H1 (cell line): Measurements from ENCODE around the gene CUBN. TPM values are rescaled to one million over a fixed set of nuclear protein-coding genes. Genes with fewer than 3 reads are reported as not detected.

Experiments
- CTBP2 ChIP-seq: IDR thresholded peaks from 2 replicates; pipeline ENCODE4 v1.7.0; 2011; ENCODE audit warnings: borderline replicate concordance, mild to moderate bottlenecking, moderate library complexity, mixed read lengths, low read length; ENCODE audit not compliant: insufficient read depth, insufficient read length
- CTCF ChIP-seq, 3 experiments: IDR thresholded peaks; 1 replicate in 2 of 3; 2 replicates in 1 of 3; pipeline versions ENCODE4 v1.5.1 to v1.6.1; 2011; ENCODE audit warnings: low read length in 3 of 3, mild to moderate bottlenecking in 3 of 3, inconsistent platforms in 2 of 3, low read depth in 1 of 3, moderate library complexity in 1 of 3; ENCODE audit not compliant: insufficient read depth in 1 of 3; ENCODE audit errors: control extremely low read depth in 1 of 3
- EZH2 ChIP-seq: fragments of 200-600 bp; sonication (generic); IDR thresholded peaks from 2 replicates; pipeline ENCODE4 v1.7.1; 2012; ENCODE audit warnings: low read depth, mild to moderate bottlenecking, moderate library complexity, low read length, inconsistent platforms; ENCODE audit not compliant: severe bottlenecking
- MAFK ChIP-seq: IDR thresholded peaks from 2 replicates; pipeline ENCODE4 v1.6.1; 2012; ENCODE audit warnings: low read depth, mild to moderate bottlenecking, improper control_type of control experiment, low read length
- RBBP5 ChIP-seq: IDR thresholded peaks from 2 replicates; pipeline ENCODE4 v1.7.1; 2012; ENCODE audit warnings: low read depth, mild to moderate bottlenecking, inconsistent platforms, low read length, moderate library complexity, borderline replicate concordance
- polyA plus RNA-seq, 7 experiments: library from polyadenylated mRNA; depleted of rRNA in 3 of 7; stranded (reverse) in 5 of 7; unstranded in 2 of 7; fragments of >200 nt in 5 of 7; fragments of 200-250 nt in 2 of 7; gene quantifications; 1 replicate in 5 of 7; 2 replicates in 1 of 7; 4 replicates in 1 of 7; pipeline versions ENCODE4 v1.2.1 to v1.2.3, GENCODE V29; 2011 to 2013; ENCODE audit warnings: missing spikeins in 2 of 7, mixed read lengths in 2 of 7
- total RNA-seq: library from RNA; stranded (reverse); fragmentation: NEBNext Ultra II Directional; extraction: Animal tissue kit (Norgen Biotek cat#: 25700); gene quantifications from 2 replicates; pipeline ENCODE4 v1.2.1, GENCODE V29; 2021
- TF ChIP-seq, protein P1 (sequence below): IDR thresholded peaks from 2 replicates; pipeline ENCODE4 v1.6.1; 2012; ENCODE audit warnings: low read length, inconsistent platforms

CUBN gene
- total and polyA plus RNA-seq, 2 of the 8 experiments (the other 6 are each of a cell fraction or from before 2014, with no cell fraction given): 0.04 to 0.08 TPM

- TF ChIP-seq, protein P1, sequence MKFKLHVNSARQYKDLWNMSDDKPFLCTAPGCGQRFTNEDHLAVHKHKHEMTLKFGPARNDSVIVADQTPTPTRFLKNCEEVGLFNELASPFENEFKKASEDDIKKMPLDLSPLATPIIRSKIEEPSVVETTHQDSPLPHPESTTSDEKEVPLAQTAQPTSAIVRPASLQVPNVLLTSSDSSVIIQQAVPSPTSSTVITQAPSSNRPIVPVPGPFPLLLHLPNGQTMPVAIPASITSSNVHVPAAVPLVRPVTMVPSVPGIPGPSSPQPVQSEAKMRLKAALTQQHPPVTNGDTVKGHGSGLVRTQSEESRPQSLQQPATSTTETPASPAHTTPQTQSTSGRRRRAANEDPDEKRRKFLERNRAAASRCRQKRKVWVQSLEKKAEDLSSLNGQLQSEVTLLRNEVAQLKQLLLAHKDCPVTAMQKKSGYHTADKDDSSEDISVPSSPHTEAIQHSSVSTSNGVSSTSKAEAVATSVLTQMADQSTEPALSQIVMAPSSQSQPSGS: no peak
- TF ChIP-seq RBBP5: no peak
- no peak for TF ChIP-seq CTCF (IDR thresholded peaks at IDR 0.05; ENCODE audit: control extremely low read depth in 1 of 3, insufficient read depth in 1 of 3, low read depth in 1 of 3, low read length in 3 of 3)
- TF ChIP-seq MAFK: no peak
- TF ChIP-seq EZH2: no peak
- no peak for TF ChIP-seq CTBP2
These were observed 186.0 kb downstream of the CUBN start (continued) for GRCh38 chr10:16943295-16944285.
